DND-41 (cell line): ENCODE results near the gene KATNAL2.

Experiments
- CTCF ChIP-seq: IDR thresholded peaks from 2 replicates; pipeline ENCODE4 v1.5.1; 2012; ENCODE audit warnings: borderline replicate concordance, low read length, moderate library complexity, mild to moderate bottlenecking; ENCODE audit not compliant: poor library complexity, severe bottlenecking; ENCODE audit errors: extremely low read depth
- EZH2 ChIP-seq: IDR thresholded peaks from 3 replicates; pipeline ENCODE4 v1.6.1; 2012; ENCODE audit warnings: borderline replicate concordance, low read depth, mild to moderate bottlenecking, moderate library complexity, low read length, inconsistent platforms; ENCODE audit not compliant: severe bottlenecking

DNA sequence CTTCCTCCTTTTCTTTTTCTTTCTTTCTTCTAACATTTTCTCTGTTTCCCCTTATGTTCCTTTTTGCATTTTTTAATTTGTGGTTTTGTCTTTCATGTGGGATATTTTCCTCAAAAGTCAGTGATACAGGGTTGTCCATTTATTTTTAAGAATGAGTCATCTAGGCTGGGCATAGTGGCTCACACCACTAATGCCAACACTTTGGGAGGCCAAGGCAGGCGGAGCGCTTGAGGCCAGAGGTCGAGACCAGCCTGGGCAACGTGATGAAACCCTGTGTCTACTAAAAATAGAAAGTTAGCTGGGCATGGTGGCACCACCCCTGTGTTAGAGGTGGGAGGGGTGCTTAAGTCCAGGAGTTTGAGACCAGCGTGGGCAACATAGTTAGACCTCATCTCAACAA lies 35.8 kb downstream of the KATNAL2 start:
- TF ChIP-seq CTCF (no peak), EZH2 (no peak)
